HEK293 (cell line): ENCODE measurements around the gene SMC1B.

Experiments used
- CTCF ChIA-PET: fragments of 350-600 bp; formaldehyde crosslinking; extraction: SDS; loops from one replicate; lab custom pipeline; 2021; ENCODE audit warnings: antibody characterized with exemption; lab: Yijun Ruan, JAX
- POLR2A ChIA-PET: fragments of 300-600 bp; formaldehyde crosslinking; extraction: SDS; loops from one replicate; lab custom pipeline; 2020; ENCODE audit warnings: antibody characterized with exemption, inconsistent platforms; lab: Yijun Ruan, JAX
- H3K27ac ChIP-seq: fragments of 200-500 bp; sonication (Bioruptor generic); 2 replicates; pipeline ENCODE4 v1.5.1; 2014; ENCODE audit warnings: low read depth, low read length, control low read depth, inconsistent platforms; ENCODE audit errors: extremely low read depth
- H3K36me3 ChIP-seq, 2 experiments: fragments of 200-500 bp in 1 of 2; sonication (Bioruptor generic) in 1 of 2; 1 replicate in 1 of 2; 2 replicates in 1 of 2; pipeline ENCODE4 v1.5.1; 2014 to 2017; ENCODE audit warnings: inconsistent platforms in 2 of 2, low read length in 2 of 2; ENCODE audit not compliant: control insufficient read depth in 2 of 2, insufficient read depth in 1 of 2
- H3K4me1 ChIP-seq: fragments of 200-500 bp; sonication (Bioruptor generic); 2 replicates; pipeline ENCODE4 v1.5.1; 2014; ENCODE audit warnings: mild to moderate bottlenecking, low read length, inconsistent platforms; ENCODE audit not compliant: control insufficient read depth, insufficient read depth
- H3K4me3 ChIP-seq: 2 replicates; pipeline ENCODE4 v1.5.1; 2011; ENCODE audit warnings: low read depth, mild to moderate bottlenecking, control low read depth, low read length, moderate library complexity
- H3K9me3 ChIP-seq: fragments of 200-500 bp; sonication (Bioruptor generic); 2 replicates; pipeline ENCODE4 v1.5.1; 2014; ENCODE audit warnings: low read depth, low read length, inconsistent platforms; ENCODE audit not compliant: control insufficient read depth, insufficient read depth
- KLF16 ChIP-seq: fragments of 450-650 bp; formaldehyde crosslinking; IDR thresholded peaks from 2 replicates; pipeline ENCODE4 v1.5.1; 2017; ENCODE audit warnings: missing biosample characterization, missing genetic modification characterization
- SCRT1 ChIP-seq: fragments of 450-650 bp; formaldehyde crosslinking; IDR thresholded peaks from 2 replicates; pipeline ENCODE4 v1.5.1; 2016; ENCODE audit warnings: missing biosample characterization, missing genetic modification characterization, borderline replicate concordance
- SCRT2 ChIP-seq: fragments of 450-650 bp; formaldehyde crosslinking; IDR thresholded peaks from 2 replicates; pipeline ENCODE4 v1.5.1; 2016; ENCODE audit warnings: missing biosample characterization, missing genetic modification characterization
- ZFP69B ChIP-seq: fragments of 450-650 bp; formaldehyde crosslinking; IDR thresholded peaks from 2 replicates; pipeline ENCODE4 v1.5.1; 2016; ENCODE audit warnings: missing biosample characterization, missing genetic modification characterization
- ZIC2 ChIP-seq: fragments of 450-650 bp; formaldehyde crosslinking; IDR thresholded peaks from 2 replicates; pipeline ENCODE4 v1.5.1; 2016; ENCODE audit warnings: missing biosample characterization, missing genetic modification characterization
- ZNF132 ChIP-seq: fragments of 450-650 bp; formaldehyde crosslinking; IDR thresholded peaks from 2 replicates; pipeline ENCODE4 v1.5.1; 2017; ENCODE audit warnings: missing biosample characterization, missing genetic modification characterization, borderline replicate concordance
- ZNF184 ChIP-seq: fragments of 450-650 bp; IDR thresholded peaks from 2 replicates; pipeline ENCODE4 v1.5.1; 2018; ENCODE audit warnings: missing biosample characterization, mild to moderate bottlenecking, missing genetic modification characterization
- ZNF302 ChIP-seq: fragments of 450-650 bp; formaldehyde crosslinking; IDR thresholded peaks from 2 replicates; pipeline ENCODE4 v1.5.1; 2016; ENCODE audit warnings: missing biosample characterization, missing genetic modification characterization, low read depth
- ZNF341 ChIP-seq: fragments of 450-650 bp; formaldehyde crosslinking; IDR thresholded peaks from 2 replicates; pipeline ENCODE4; 2016; ENCODE audit warnings: low read depth, missing biosample characterization, missing genetic modification characterization
- ZNF362 ChIP-seq: fragments of 450-650 bp; formaldehyde crosslinking; IDR thresholded peaks from 2 replicates; pipeline ENCODE4 v1.5.1; 2016; ENCODE audit warnings: missing biosample characterization, missing genetic modification characterization
- ZNF398 ChIP-seq: fragments of 450-650 bp; formaldehyde crosslinking; IDR thresholded peaks from 2 replicates; pipeline ENCODE4 v1.5.1; 2017; ENCODE audit warnings: missing biosample characterization, missing genetic modification characterization
- ZNF600 ChIP-seq: fragments of 450-650 bp; formaldehyde crosslinking; IDR thresholded peaks from 2 replicates; pipeline ENCODE4 v1.5.1; 2016; ENCODE audit warnings: missing biosample characterization, missing genetic modification characterization
- ZNF610 ChIP-seq: fragments of 450-650 bp; formaldehyde crosslinking; IDR thresholded peaks from 2 replicates; pipeline ENCODE4 v1.5.1; 2016; ENCODE audit warnings: missing biosample characterization, missing genetic modification characterization, borderline replicate concordance
- ZNF629 ChIP-seq: fragments of 450-650 bp; formaldehyde crosslinking; IDR thresholded peaks from 2 replicates; pipeline ENCODE4 v1.5.1; 2017; ENCODE audit warnings: missing biosample characterization, missing genetic modification characterization
- ZNF677 ChIP-seq: fragments of 450-650 bp; IDR thresholded peaks from 2 replicates; pipeline ENCODE4 v1.5.0; 2018; ENCODE audit warnings: missing biosample characterization, mild to moderate bottlenecking, missing genetic modification characterization, moderate library complexity
- ZXDB ChIP-seq: fragments of 450-650 bp; formaldehyde crosslinking; IDR thresholded peaks from 2 replicates; pipeline ENCODE4 v1.5.1; 2016; ENCODE audit warnings: missing biosample characterization, missing genetic modification characterization
- TF ChIP-seq, protein P1 (sequence below): fragments of 450-650 bp; formaldehyde crosslinking; IDR thresholded peaks from 2 replicates; pipeline ENCODE4 v1.5.1; 2016; ENCODE audit warnings: missing biosample characterization, missing genetic modification characterization
- TF ChIP-seq, protein P2 (sequence below): IDR thresholded peaks from 2 replicates; pipeline ENCODE4 v1.6.1; 2011; ENCODE audit warnings: mild to moderate bottlenecking, low read depth, low read length, borderline replicate concordance
- TF ChIP-seq, protein P3 (sequence below): fragments of 450-650 bp; formaldehyde crosslinking; IDR thresholded peaks from 2 replicates; pipeline ENCODE4 v1.5.1; 2017; ENCODE audit warnings: missing biosample characterization, mild to moderate bottlenecking, missing genetic modification characterization, moderate library complexity
- TF ChIP-seq, protein P4 (sequence below): fragments of 450-650 bp; formaldehyde crosslinking; IDR thresholded peaks from 2 replicates; pipeline ENCODE4 v1.5.1; 2016; ENCODE audit warnings: missing biosample characterization, missing genetic modification characterization

The SMC1B gene

GRCh38 chr22:45423524-45423923 is 10.1 kb upstream of the SMC1B start:
- POLR2A ChIA-PET: no interaction called here

GRCh38 chr22:45422237-45422983 is 9.0 kb upstream of the SMC1B start:
- ChIA-PET CTCF (interaction anchor here (0.9 to 1.1 kb wide), 2 partner anchors 16 to 131 kb away, joined by 3 to 8 read pairs; no protein-coding TSS in a partner anchor), POLR2A (no interaction called here)
- TF ChIP-seq, protein P1, sequence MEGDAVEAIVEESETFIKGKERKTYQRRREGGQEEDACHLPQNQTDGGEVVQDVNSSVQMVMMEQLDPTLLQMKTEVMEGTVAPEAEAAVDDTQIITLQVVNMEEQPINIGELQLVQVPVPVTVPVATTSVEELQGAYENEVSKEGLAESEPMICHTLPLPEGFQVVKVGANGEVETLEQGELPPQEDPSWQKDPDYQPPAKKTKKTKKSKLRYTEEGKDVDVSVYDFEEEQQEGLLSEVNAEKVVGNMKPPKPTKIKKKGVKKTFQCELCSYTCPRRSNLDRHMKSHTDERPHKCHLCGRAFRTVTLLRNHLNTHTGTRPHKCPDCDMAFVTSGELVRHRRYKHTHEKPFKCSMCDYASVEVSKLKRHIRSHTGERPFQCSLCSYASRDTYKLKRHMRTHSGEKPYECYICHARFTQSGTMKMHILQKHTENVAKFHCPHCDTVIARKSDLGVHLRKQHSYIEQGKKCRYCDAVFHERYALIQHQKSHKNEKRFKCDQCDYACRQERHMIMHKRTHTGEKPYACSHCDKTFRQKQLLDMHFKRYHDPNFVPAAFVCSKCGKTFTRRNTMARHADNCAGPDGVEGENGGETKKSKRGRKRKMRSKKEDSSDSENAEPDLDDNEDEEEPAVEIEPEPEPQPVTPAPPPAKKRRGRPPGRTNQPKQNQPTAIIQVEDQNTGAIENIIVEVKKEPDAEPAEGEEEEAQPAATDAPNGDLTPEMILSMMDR (tag by site-specific recombination): no peak
- TF ChIP-seq, protein P2, sequence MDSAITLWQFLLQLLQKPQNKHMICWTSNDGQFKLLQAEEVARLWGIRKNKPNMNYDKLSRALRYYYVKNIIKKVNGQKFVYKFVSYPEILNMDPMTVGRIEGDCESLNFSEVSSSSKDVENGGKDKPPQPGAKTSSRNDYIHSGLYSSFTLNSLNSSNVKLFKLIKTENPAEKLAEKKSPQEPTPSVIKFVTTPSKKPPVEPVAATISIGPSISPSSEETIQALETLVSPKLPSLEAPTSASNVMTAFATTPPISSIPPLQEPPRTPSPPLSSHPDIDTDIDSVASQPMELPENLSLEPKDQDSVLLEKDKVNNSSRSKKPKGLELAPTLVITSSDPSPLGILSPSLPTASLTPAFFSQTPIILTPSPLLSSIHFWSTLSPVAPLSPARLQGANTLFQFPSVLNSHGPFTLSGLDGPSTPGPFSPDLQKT: no peak
- no peak for TF ChIP-seq ZNF677

More at GRCh38 chr22:45423524-45423923, 10.1 kb upstream of the SMC1B start:
- no peaks in the 10 kb centered on the region for H3K36me3 ChIP-seq
- H3K27ac ChIP-seq: no peak overlapping the region
- TF ChIP-seq ZNF184 (tag by site-specific recombination) (no peak), ZFP69B (tag by site-specific recombination) (no peak), ZNF341 (tag by site-specific recombination) (no peak), SCRT1 (tag by site-specific recombination) (no peak), ZNF629 (no peak), ZNF362 (tag by site-specific recombination) (no peak), ZNF132 (no peak), ZNF398 (tag by site-specific recombination) (no peak), ZIC2 (tag by site-specific recombination) (no peak), SCRT2 (tag by site-specific recombination) (no peak), ZNF600 (tag by site-specific recombination) (no peak), ZXDB (tag by site-specific recombination) (no peak), ZNF610 (no peak), KLF16 (tag by site-specific recombination) (no peak), ZNF302 (tag by site-specific recombination) (no peak)
- TF ChIP-seq, protein P3, sequence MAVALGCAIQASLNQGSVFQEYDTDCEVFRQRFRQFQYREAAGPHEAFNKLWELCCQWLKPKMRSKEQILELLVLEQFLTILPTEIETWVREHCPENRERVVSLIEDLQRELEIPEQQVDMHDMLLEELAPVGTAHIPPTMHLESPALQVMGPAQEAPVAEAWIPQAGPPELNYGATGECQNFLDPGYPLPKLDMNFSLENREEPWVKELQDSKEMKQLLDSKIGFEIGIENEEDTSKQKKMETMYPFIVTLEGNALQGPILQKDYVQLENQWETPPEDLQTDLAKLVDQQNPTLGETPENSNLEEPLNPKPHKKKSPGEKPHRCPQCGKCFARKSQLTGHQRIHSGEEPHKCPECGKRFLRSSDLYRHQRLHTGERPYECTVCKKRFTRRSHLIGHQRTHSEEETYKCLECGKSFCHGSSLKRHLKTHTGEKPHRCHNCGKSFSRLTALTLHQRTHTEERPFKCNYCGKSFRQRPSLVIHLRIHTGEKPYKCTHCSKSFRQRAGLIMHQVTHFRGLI (tag by site-specific recombination): no peak
- TF ChIP-seq, protein P4, sequence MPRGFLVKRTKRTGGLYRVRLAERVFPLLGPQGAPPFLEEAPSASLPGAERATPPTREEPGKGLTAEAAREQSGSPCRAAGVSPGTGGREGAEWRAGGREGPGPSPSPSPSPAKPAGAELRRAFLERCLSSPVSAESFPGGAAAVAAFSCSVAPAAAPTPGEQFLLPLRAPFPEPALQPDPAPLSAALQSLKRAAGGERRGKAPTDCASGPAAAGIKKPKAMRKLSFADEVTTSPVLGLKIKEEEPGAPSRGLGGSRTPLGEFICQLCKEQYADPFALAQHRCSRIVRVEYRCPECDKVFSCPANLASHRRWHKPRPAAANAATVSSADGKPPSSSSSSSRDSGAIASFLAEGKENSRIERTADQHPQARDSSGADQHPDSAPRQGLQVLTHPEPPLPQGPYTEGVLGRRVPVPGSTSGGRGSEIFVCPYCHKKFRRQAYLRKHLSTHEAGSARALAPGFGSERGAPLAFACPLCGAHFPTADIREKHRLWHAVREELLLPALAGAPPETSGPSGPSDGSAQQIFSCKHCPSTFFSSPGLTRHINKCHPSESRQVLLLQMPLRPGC (tag by site-specific recombination): no peak
- no peaks in the 10 kb centered on the region for H3K4me1 ChIP-seq
- CTCF ChIA-PET: interaction anchor here (0.9 kb wide), 1 partner anchor 130 kb away, joined by 8 read pairs; no protein-coding TSS in a partner anchor
- H3K4me3 ChIP-seq: no peak overlapping the region
- H3K9me3 ChIP-seq: no peaks in the 10 kb centered on the region

More at GRCh38 chr22:45422237-45422983, 9.0 kb upstream of the SMC1B start:
- Histone ChIP-seq H3K36me3 (no peaks in the 10 kb centered on the region), H3K27ac (no peak overlapping the region), H3K4me3 (no peak overlapping the region), H3K9me3 (no peaks in the 10 kb centered on the region), H3K4me1 (no peaks in the 10 kb centered on the region)
